HEK293 (cell line): ENCODE measurements around the gene METTL1.

Source experiments
- CTCF ChIA-PET: fragments of 350-600 bp; formaldehyde crosslinking; extraction: SDS; loops from one replicate; lab custom pipeline; 2021; ENCODE audit warnings: antibody characterized with exemption; lab: Yijun Ruan, JAX
- POLR2A ChIA-PET: fragments of 300-600 bp; formaldehyde crosslinking; extraction: SDS; loops from one replicate; lab custom pipeline; 2020; ENCODE audit warnings: antibody characterized with exemption, inconsistent platforms; lab: Yijun Ruan, JAX
- H3K27ac ChIP-seq: fragments of 200-500 bp; sonication (Bioruptor generic); 2 replicates; pipeline ENCODE4 v1.5.1; 2014; ENCODE audit warnings: low read depth, low read length, control low read depth, inconsistent platforms; ENCODE audit errors: extremely low read depth
- H3K36me3 ChIP-seq, 2 experiments: fragments of 200-500 bp in 1 of 2; sonication (Bioruptor generic) in 1 of 2; 1 replicate in 1 of 2; 2 replicates in 1 of 2; pipeline ENCODE4 v1.5.1; 2014 to 2017; ENCODE audit warnings: inconsistent platforms in 2 of 2, low read length in 2 of 2; ENCODE audit not compliant: control insufficient read depth in 2 of 2, insufficient read depth in 1 of 2
- H3K4me1 ChIP-seq: fragments of 200-500 bp; sonication (Bioruptor generic); 2 replicates; pipeline ENCODE4 v1.5.1; 2014; ENCODE audit warnings: mild to moderate bottlenecking, low read length, inconsistent platforms; ENCODE audit not compliant: control insufficient read depth, insufficient read depth
- H3K4me3 ChIP-seq: 2 replicates; pipeline ENCODE4 v1.5.1; 2011; ENCODE audit warnings: low read depth, mild to moderate bottlenecking, control low read depth, low read length, moderate library complexity
- H3K9me3 ChIP-seq: fragments of 200-500 bp; sonication (Bioruptor generic); 2 replicates; pipeline ENCODE4 v1.5.1; 2014; ENCODE audit warnings: low read depth, low read length, inconsistent platforms; ENCODE audit not compliant: control insufficient read depth, insufficient read depth
- GLIS2 ChIP-seq: fragments of 450-650 bp; formaldehyde crosslinking; IDR thresholded peaks from 2 replicates; pipeline ENCODE4 v1.5.1; 2016; ENCODE audit warnings: missing biosample characterization, missing genetic modification characterization
- MYNN ChIP-seq: fragments of 450-650 bp; formaldehyde crosslinking; IDR thresholded peaks from 2 replicates; pipeline ENCODE4 v1.5.1; 2016; ENCODE audit warnings: missing biosample characterization, missing genetic modification characterization, borderline replicate concordance
- PRDM10 ChIP-seq: fragments of 450-650 bp; formaldehyde crosslinking; IDR thresholded peaks from 2 replicates; pipeline ENCODE4 v1.5.1; 2016; ENCODE audit warnings: missing biosample characterization, missing genetic modification characterization
- SCRT2 ChIP-seq: fragments of 450-650 bp; formaldehyde crosslinking; IDR thresholded peaks from 2 replicates; pipeline ENCODE4 v1.5.1; 2016; ENCODE audit warnings: missing biosample characterization, missing genetic modification characterization
- ZBTB11 ChIP-seq: fragments of 450-650 bp; formaldehyde crosslinking; conservative IDR thresholded peaks from 2 replicates; pipeline ENCODE4 v1.5.1; 2016; ENCODE audit warnings: low read depth, missing biosample characterization, missing genetic modification characterization
- ZBTB21 ChIP-seq: fragments of 450-650 bp; formaldehyde crosslinking; IDR thresholded peaks from 2 replicates; pipeline ENCODE4 v1.5.1; 2017; ENCODE audit warnings: missing biosample characterization, missing genetic modification characterization
- ZNF19 ChIP-seq: fragments of 450-650 bp; formaldehyde crosslinking; IDR thresholded peaks from 2 replicates; pipeline ENCODE4; 2016; ENCODE audit warnings: missing biosample characterization, missing genetic modification characterization, low read depth
- ZNF2 ChIP-seq: fragments of 450-650 bp; formaldehyde crosslinking; IDR thresholded peaks from 2 replicates; pipeline ENCODE4 v1.5.1; 2016; ENCODE audit warnings: missing biosample characterization, missing genetic modification characterization
- ZNF513 ChIP-seq: fragments of 450-650 bp; IDR thresholded peaks from 2 replicates; pipeline ENCODE4 v1.5.1; 2018; ENCODE audit warnings: missing biosample characterization, missing genetic modification characterization
- TF ChIP-seq, protein P1 (sequence below): fragments of 450-650 bp; formaldehyde crosslinking; IDR thresholded peaks from 2 replicates; pipeline ENCODE4 v1.5.1; 2016; ENCODE audit warnings: missing biosample characterization, missing genetic modification characterization, low read depth
- TF ChIP-seq, protein P2 (sequence below): fragments of 450-650 bp; formaldehyde crosslinking; IDR thresholded peaks from 2 replicates; pipeline ENCODE4 v1.5.1; 2016; ENCODE audit warnings: missing biosample characterization, missing genetic modification characterization
- TF ChIP-seq, protein P3 (sequence below): fragments of 450-650 bp; formaldehyde crosslinking; IDR thresholded peaks from 2 replicates; pipeline ENCODE4 v1.5.1; 2016; ENCODE audit warnings: missing biosample characterization, missing genetic modification characterization

The METTL1 gene

DNA sequence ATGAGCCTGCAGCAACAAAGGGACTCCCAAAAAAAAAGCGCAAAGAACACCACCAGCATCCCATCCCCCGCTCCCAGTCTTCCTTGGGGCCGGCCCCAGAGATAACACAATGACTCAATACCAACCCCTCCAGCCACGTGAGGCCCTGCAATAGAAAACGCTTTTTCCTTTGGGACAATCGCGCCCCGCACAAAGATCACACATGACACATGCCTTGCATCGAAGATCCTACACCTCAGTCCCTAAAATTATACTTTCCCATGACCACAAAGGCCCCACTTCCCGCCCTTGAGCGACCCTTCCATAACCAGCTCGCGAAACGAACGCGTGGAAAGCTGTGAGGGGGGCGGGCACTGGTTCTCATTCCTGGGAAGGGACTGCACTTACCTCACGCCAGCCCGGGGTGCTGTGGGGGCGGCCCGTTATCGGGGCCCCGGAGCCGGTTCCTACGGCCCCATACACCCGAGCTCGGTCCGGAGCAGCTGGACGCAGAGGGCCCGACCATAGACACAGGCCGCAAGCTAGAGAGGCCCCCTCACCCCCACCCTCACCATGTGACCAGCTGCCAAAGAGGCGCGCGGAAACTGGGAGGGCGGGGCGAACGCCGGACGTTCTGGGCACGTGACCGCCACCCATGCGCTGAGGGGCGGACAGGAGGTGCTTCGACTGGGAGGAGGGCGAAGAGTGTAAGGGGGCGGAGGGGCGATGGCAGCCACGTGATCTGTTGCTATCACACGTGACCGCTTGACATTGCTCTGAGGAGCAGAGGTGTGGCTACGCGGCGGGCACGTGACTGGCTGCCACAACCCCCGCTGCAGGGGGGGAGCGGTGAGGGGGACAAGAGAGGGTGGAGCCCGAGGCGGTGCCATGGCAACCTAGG lies 19.9 kb downstream of the METTL1 start, which contains the start of gene CDK4 (continued):
- TF ChIP-seq, protein P1, sequence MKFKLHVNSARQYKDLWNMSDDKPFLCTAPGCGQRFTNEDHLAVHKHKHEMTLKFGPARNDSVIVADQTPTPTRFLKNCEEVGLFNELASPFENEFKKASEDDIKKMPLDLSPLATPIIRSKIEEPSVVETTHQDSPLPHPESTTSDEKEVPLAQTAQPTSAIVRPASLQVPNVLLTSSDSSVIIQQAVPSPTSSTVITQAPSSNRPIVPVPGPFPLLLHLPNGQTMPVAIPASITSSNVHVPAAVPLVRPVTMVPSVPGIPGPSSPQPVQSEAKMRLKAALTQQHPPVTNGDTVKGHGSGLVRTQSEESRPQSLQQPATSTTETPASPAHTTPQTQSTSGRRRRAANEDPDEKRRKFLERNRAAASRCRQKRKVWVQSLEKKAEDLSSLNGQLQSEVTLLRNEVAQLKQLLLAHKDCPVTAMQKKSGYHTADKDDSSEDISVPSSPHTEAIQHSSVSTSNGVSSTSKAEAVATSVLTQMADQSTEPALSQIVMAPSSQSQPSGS, result 0 out of 2 replicates have a peak, but pooled peaks have one; percentile 3
- peak; percentile 51 for TF ChIP-seq ZBTB11
- TF ChIP-seq, protein P2, sequence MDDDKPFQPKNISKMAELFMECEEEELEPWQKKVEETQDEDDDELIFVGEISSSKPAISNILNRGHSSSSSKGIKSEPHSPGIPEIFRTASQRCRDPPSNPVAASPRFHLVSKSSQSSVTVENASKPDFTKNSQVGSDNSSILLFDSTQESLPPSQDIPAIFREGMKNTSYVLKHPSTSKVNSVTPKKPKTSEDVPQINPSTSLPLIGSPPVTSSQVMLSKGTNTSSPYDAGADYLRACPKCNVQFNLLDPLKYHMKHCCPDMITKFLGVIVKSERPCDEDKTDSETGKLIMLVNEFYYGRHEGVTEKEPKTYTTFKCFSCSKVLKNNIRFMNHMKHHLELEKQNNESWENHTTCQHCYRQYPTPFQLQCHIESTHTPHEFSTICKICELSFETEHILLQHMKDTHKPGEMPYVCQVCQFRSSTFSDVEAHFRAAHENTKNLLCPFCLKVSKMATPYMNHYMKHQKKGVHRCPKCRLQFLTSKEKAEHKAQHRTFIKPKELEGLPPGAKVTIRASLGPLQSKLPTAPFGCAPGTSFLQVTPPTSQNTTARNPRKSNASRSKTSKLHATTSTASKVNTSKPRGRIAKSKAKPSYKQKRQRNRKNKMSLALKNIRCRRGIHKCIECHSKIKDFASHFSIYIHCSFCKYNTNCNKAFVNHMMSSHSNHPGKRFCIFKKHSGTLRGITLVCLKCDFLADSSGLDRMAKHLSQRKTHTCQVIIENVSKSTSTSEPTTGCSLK (tag by site-specific recombination), result no peak
- TF ChIP-seq, all 188 proteins: peak for 72

DNA sequence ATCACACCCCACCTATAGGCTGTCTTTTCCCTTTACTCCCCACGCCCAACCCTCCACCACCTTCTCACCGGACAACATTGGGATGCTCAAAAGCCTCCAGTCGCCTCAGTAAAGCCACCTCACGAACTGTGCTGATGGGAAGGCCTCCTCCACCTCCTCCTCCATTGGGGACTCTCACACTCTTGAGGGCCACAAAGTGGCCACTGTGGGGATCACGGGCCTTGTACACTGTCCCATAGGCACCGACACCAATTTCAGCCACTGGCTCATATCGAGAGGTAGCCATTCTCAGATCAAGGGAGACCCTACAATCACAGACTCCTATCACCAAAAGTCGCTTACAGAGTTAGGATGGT lies 20.5 kb downstream of the METTL1 start:
- Histone ChIP-seq H3K36me3 (peaks cover 17 to 50% of the 10 kb centered on the region in 2 experiments), H3K27ac (peak overlapping the region; percentile 84), H3K4me3 (peak overlapping the region; percentile 83), H3K9me3 (no peaks in the 10 kb centered on the region), H3K4me1 (peaks cover 16% of the 10 kb centered on the region)
- ChIA-PET POLR2A (interaction anchor here (0.7 to 1.2 kb wide), 4 partner anchors 15 to 293 kb away, joined by 3 to 4 read pairs (median 4); partner anchors contain the start of genes DDIT3 and TSFM), CTCF (interaction anchor here (0.6 to 1.8 kb wide), 2 partner anchors 15 to 25 kb away, joined by 3 to 6 read pairs; no protein-coding TSS in a partner anchor)
- TF ChIP-seq ZNF2 (tag by site-specific recombination), result no peak
- TF ChIP-seq, protein P3, sequence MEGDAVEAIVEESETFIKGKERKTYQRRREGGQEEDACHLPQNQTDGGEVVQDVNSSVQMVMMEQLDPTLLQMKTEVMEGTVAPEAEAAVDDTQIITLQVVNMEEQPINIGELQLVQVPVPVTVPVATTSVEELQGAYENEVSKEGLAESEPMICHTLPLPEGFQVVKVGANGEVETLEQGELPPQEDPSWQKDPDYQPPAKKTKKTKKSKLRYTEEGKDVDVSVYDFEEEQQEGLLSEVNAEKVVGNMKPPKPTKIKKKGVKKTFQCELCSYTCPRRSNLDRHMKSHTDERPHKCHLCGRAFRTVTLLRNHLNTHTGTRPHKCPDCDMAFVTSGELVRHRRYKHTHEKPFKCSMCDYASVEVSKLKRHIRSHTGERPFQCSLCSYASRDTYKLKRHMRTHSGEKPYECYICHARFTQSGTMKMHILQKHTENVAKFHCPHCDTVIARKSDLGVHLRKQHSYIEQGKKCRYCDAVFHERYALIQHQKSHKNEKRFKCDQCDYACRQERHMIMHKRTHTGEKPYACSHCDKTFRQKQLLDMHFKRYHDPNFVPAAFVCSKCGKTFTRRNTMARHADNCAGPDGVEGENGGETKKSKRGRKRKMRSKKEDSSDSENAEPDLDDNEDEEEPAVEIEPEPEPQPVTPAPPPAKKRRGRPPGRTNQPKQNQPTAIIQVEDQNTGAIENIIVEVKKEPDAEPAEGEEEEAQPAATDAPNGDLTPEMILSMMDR (tag by site-specific recombination), result peak; percentile 4; the same call in 1 of the 2 replicates
- TF ChIP-seq ZBTB21 (tag by site-specific recombination), result no peak
- TF ChIP-seq ZNF19, result no peak
- TF ChIP-seq ZNF513 (tag by site-specific recombination), result no peak
- no peak for TF ChIP-seq MYNN (tag by site-specific recombination)
- TF ChIP-seq SCRT2 (tag by site-specific recombination), result no peak
- TF ChIP-seq PRDM10 (tag by site-specific recombination), result 0 out of 2 replicates have a peak, but pooled peaks have one; percentile 26
- TF ChIP-seq GLIS2 (tag by site-specific recombination), result no peak
